ENCODE results near the gene EP400. TPM values are rescaled to one million over a fixed set of nuclear protein-coding genes. Genes with fewer than 3 reads are reported as not detected.

Gene EP400
- total and polyA plus RNA-seq, 9 of the 15 experiments (the other 6 are each of a cell fraction or from before 2014, with no cell fraction given), result 4.5 to 58.0 (median 7.0) TPM

DNA sequence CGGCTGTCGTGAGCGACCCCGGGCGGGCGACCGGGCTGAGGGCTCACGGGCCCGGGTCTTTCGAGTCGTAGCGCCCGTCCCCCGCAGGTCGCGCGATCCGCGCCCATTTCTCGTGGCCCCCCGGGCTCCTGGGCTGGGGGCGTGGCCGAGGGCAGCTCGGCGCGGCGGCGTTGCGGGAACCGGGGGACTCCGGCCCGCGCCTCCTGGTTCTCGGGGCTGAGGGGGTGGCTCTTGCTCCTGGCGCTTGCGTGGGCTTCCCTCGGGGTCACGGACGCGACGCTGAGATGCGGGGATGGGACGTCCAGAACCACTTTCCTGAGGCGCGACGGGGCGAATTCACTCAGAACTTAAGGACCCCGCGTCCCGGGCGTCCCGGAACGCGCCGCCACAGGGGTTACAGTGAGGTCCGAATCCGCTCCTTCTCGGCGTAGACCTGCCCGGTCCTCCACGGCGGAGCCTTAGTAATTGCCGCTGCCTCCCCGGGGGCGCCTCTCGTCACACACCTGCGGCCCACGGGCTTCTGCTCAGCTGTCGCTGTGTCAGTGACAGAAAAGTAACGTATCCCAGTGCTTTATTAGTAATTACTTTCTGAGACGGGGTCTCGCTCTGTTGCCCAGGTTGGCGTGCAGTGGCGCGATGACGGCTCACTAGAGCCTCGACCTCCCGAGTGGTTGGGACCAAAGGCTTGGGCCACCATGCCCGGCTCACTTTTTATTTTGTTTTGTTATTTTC is 606 bp downstream of the EP400 start:
- peak overlapping the region; percentile 97 for H3K4me3 ChIP-seq
- peak overlapping the region; percentile 90 for H3K27ac ChIP-seq (ENCODE audit: extremely low read depth, low read depth, low read length)
- ATAC-seq (peak; percentile 53), FAIRE-seq (no peak), DNase-seq (ENCODE audit: extremely low read depth in 1 of 4, low spot score in 3 of 4) (peak; percentile 45 to 79 (median 68))
- no peaks in the 10 kb centered on the region for H3K9me1 ChIP-seq (ENCODE audit: control insufficient read depth, insufficient read depth, low read length)
- ChIA-PET CTCF (ENCODE audit: low intra/inter-chr PET ratio) (interaction anchor here (0.7 to 1.2 kb wide), 2 partner anchors 22 to 1029 kb away, joined by 3 to 4 read pairs; partner anchors contain the start of gene PUS1), POLR2A (interaction anchor here (0.5 to 1.4 kb wide), 5 partner anchors 12 to 40 kb away, joined by 3 to 5 read pairs (median 3); no protein-coding TSS in a partner anchor)
- TSS peak; percentile 46 for BruUV-seq (replicated peaks)
- H2AFZ ChIP-seq (ENCODE audit: low read depth, low read length), result peak overlapping the region; percentile 84
- 0% methylated on average over 57 of the region's 79 CpGs for WGBS (ENCODE audit: insufficient coverage, low coverage, missing lambda C conversion rate)
- H4K20me1 ChIP-seq (replicated peaks; ENCODE audit: control insufficient read depth, insufficient read depth, low read length), result peaks cover 4% of the 10 kb centered on the region; the same call in 1 of the 2 replicates
- peak overlapping the region; percentile 94 for H3K4me2 ChIP-seq (ENCODE audit: insufficient read depth, low read length)
- intact Hi-C loops (cut with micrococcal nuclease), result loop anchor here (2.0 kb wide), 1 partner anchor 50 kb away; no protein-coding TSS in a partner anchor
- no peaks in the 10 kb centered on the region for H3K9me3 ChIP-seq (replicated peaks; ENCODE audit: control insufficient read depth, insufficient read depth, low read depth, low read length)
- H3K9ac ChIP-seq (ENCODE audit: insufficient read depth in 1 of 2, low read depth in 2 of 2, low read length in 2 of 2), result peak overlapping the region; percentile 97 to 100
- in situ Hi-C loops (cut with MboI), result no loop called here
- H3K36me3 ChIP-seq (ENCODE audit: control insufficient read depth, insufficient read depth, low read length), result peaks cover 10% of the 10 kb centered on the region; the same call in 2 of the 3 replicates
- peaks cover 55% of the 10 kb centered on the region for H3K79me2 ChIP-seq (ENCODE audit: control insufficient read depth, insufficient read depth, low read length)
- no peaks in the 10 kb centered on the region for H3K27me3 ChIP-seq (ENCODE audit: control insufficient read depth in 2 of 2, insufficient read depth in 2 of 2, low read length in 2 of 2)
- peaks cover 15 to 41% of the 10 kb centered on the region in 2 experiments for H3K4me1 ChIP-seq (replicated peaks in 1 of 2; ENCODE audit: control insufficient read depth in 2 of 2, insufficient read depth in 2 of 2, low read length in 2 of 2)
- TF ChIP-seq ZKSCAN3 (CRISPR knock-in tag; IDR thresholded peaks at IDR 0.05), result no peak
- TF ChIP-seq TGIF2 (CRISPR knock-in tag; IDR thresholded peaks at IDR 0.05), result peak; percentile 51; the same call in 1 of the 2 replicates
- peak; percentile 89 for TF ChIP-seq RBBP5 (IDR thresholded peaks at IDR 0.05; ENCODE audit: borderline replicate concordance, insufficient read depth, low read length, poor library complexity, severe bottlenecking)
- TF ChIP-seq, protein P1, sequence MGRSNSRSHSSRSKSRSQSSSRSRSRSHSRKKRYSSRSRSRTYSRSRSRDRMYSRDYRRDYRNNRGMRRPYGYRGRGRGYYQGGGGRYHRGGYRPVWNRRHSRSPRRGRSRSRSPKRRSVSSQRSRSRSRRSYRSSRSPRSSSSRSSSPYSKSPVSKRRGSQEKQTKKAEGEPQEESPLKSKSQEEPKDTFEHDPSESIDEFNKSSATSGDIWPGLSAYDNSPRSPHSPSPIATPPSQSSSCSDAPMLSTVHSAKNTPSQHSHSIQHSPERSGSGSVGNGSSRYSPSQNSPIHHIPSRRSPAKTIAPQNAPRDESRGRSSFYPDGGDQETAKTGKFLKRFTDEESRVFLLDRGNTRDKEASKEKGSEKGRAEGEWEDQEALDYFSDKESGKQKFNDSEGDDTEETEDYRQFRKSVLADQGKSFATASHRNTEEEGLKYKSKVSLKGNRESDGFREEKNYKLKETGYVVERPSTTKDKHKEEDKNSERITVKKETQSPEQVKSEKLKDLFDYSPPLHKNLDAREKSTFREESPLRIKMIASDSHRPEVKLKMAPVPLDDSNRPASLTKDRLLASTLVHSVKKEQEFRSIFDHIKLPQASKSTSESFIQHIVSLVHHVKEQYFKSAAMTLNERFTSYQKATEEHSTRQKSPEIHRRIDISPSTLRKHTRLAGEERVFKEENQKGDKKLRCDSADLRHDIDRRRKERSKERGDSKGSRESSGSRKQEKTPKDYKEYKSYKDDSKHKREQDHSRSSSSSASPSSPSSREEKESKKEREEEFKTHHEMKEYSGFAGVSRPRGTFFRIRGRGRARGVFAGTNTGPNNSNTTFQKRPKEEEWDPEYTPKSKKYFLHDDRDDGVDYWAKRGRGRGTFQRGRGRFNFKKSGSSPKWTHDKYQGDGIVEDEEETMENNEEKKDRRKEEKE (IDR thresholded peaks at IDR 0.05; ENCODE audit: borderline replicate concordance in 1 of 2, control insufficient read depth in 1 of 2, low read depth in 2 of 2, low read length in 1 of 2), result no peak
- no peak for TF ChIP-seq MYBL2 (IDR thresholded peaks at IDR 0.05; ENCODE audit: low read depth)
- TF ChIP-seq MYBL2 (CRISPR knock-in tag; IDR thresholded peaks at IDR 0.05; ENCODE audit: borderline replicate concordance), result no peak
- no peak for TF ChIP-seq ZNF263 (CRISPR knock-in tag; IDR thresholded peaks at IDR 0.05; ENCODE audit: borderline replicate concordance)
- TF ChIP-seq ZNF140 (CRISPR knock-in tag; IDR thresholded peaks at IDR 0.05), result no peak
- TF ChIP-seq CCNT2 (IDR thresholded peaks at IDR 0.05; ENCODE audit: borderline replicate concordance, extremely low read depth, insufficient read length, low read depth, low read length), result no peak
- no peak for TF ChIP-seq LARP7 (IDR thresholded peaks at IDR 0.05)
- TF ChIP-seq HDAC3 (IDR thresholded peaks at IDR 0.05; ENCODE audit: borderline replicate concordance, partially characterized antibody), result no peak
- peak; percentile 89 for TF ChIP-seq ZSCAN29 (IDR thresholded peaks at IDR 0.05)
- TF ChIP-seq SMAD2 (IDR thresholded peaks at IDR 0.05; ENCODE audit: low read depth, low read length), result no peak
- TF ChIP-seq BRD4 (IDR thresholded peaks at IDR 0.05), result no peak
- TF ChIP-seq, protein P2, sequence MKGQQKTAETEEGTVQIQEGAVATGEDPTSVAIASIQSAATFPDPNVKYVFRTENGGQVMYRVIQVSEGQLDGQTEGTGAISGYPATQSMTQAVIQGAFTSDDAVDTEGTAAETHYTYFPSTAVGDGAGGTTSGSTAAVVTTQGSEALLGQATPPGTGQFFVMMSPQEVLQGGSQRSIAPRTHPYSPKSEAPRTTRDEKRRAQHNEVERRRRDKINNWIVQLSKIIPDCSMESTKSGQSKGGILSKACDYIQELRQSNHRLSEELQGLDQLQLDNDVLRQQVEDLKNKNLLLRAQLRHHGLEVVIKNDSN (CRISPR knock-in tag; IDR thresholded peaks at IDR 0.05), result no peak
- TF ChIP-seq, protein P3, sequence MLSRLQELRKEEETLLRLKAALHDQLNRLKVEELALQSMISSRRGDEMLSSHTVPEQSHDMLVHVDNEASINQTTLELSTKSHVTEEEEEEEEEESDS (CRISPR knock-in tag; IDR thresholded peaks at IDR 0.05), result no peak
- TF ChIP-seq ZNF121 (CRISPR knock-in tag; conservative IDR thresholded peaks at IDR 0.05), result peak; percentile 97
- no peak for TF ChIP-seq ZNF232 (CRISPR knock-in tag; IDR thresholded peaks at IDR 0.05)
- no peak for TF ChIP-seq KLF16 (IDR thresholded peaks at IDR 0.05)
